Activated CD8-positive, alpha-beta memory T cell treated with anti-CD3 and anti-CD28 coated beads, Interleukin-2, amount 50 U/mL, for 48 hours (primary cell): ENCODE measurements around the gene CCDC167.

Experiments used
- DNase-seq: peaks from one replicate; pipeline ENCODE4 v3.0.0-alpha.2; 2020

The CCDC167 gene

GRCh38 chr6:37487591-37488380, 11.9 kb downstream of the CCDC167 start:
- peak; percentile 50 for DNase-seq

- DNase-seq, result peak; percentile 48
Measured at GRCh38 chr6:37486121-37486839, 13.4 kb downstream of the CCDC167 start.

GRCh38 chr6:37485291-37485702, 14.4 kb downstream of the CCDC167 start:
- DNase-seq, result peak; percentile 54

GRCh38 chr6:37484786-37485170, 14.9 kb downstream of the CCDC167 start:
- peak; percentile 51 for DNase-seq

GRCh38 chr6:37483917-37484785, 15.5 kb downstream of the CCDC167 start:
- DNase-seq, result peak; percentile 91

- peak; percentile 46 for DNase-seq
Measured at GRCh38 chr6:37483252-37483901, 16.3 kb downstream of the CCDC167 start.

- peak; percentile 46 for DNase-seq
Measured at GRCh38 chr6:37482606-37483251, 17.0 kb downstream of the CCDC167 start.

GRCh38 chr6:37481711-37482605, 17.7 kb downstream of the CCDC167 start:
- DNase-seq, result peak; percentile 39

- DNase-seq, result peak; percentile 15
Measured at GRCh38 chr6:37480951-37481534, 18.6 kb downstream of the CCDC167 start.

- peak; percentile 34 for DNase-seq
Measured at GRCh38 chr6:37480118-37480736, 19.5 kb downstream of the CCDC167 start.

GRCh38 chr6:37479266-37479854, 20.3 kb downstream of the CCDC167 start:
- DNase-seq, result no peak

GRCh38 chr6:37478827-37479226, 20.9 kb downstream of the CCDC167 start:
- DNase-seq, result no peak

- DNase-seq, result no peak
Measured at GRCh38 chr6:37477656-37478435, 21.8 kb downstream of the CCDC167 start.

GRCh38 chr6:37477191-37477590, 22.5 kb downstream of the CCDC167 start:
- DNase-seq, result no peak

- DNase-seq, result peak; percentile 40
Measured at GRCh38 chr6:37474316-37474715, 25.4 kb downstream of the CCDC167 start.

GRCh38 chr6:37473364-37474095, 26.2 kb downstream of the CCDC167 start:
- DNase-seq, result peak; percentile 25

- DNase-seq, result no peak
Measured at GRCh38 chr6:37467718-37468117, 32.0 kb downstream of the CCDC167 start.

GRCh38 chr6:37463110-37463509, 36.6 kb downstream of the CCDC167 start:
- no peak for DNase-seq
